Right atrium auricular region (tissue), 2 donors: Measurements from ENCODE around the gene TBX18. TPM values are rescaled to one million over a fixed set of nuclear protein-coding genes. Genes with fewer than 3 reads are reported as not detected.

Experiments
- DNase-seq: peaks from one replicate; pipeline ENCODE4 v3.0.0-alpha.2; 2019; ENCODE audit warnings: low spot score
- H3K27ac ChIP-seq, 2 donors: fragments of 200-600 bp; sonication (generic); 1 replicate in 1 of 2; 2 replicates in 1 of 2; pipeline ENCODE4 v1.5.1; 2016 to 2019
- H3K27me3 ChIP-seq, 2 donors: fragments of 200-600 bp; sonication (generic); one replicate each; pipeline versions ENCODE4 v1.5.1 to v1.6.0; 2017 to 2019
- H3K36me3 ChIP-seq: fragments of 200-600 bp; sonication (generic); one replicate; pipeline ENCODE4 v1.5.1; 2016
- H3K4me1 ChIP-seq, 2 donors: fragments of 200-600 bp; sonication (generic); one replicate each; pipeline versions ENCODE4 v1.5.1 to v1.6.0; 2017 to 2019
- H3K4me3 ChIP-seq, 2 donors: fragments of 200-600 bp; sonication (generic); 1 replicate in 1 of 2; 2 replicates in 1 of 2; pipeline ENCODE4 v1.5.1; 2017 to 2019; ENCODE audit warnings: mild to moderate bottlenecking in 1 of 2, moderate library complexity in 1 of 2
- H3K9me3 ChIP-seq, 2 donors: fragments of 200-600 bp; sonication (generic); one replicate each; pipeline ENCODE4 v1.5.1; 2019
- CTCF ChIP-seq, 2 donors: fragments of 200-600 bp; sonication (generic); IDR thresholded peaks; one replicate each; pipeline ENCODE4 v1.5.1; 2019; ENCODE audit warnings: antibody characterized with exemption in 2 of 2
- total RNA-seq, 2 donors: library from RNA; depleted of rRNA; stranded (reverse); fragments of >200 nt; gene quantifications; one replicate each; pipeline ENCODE4 v1.1.0, GENCODE V29; 2016

TBX18 gene
- total RNA-seq, 2 donors from 2014 or later: 8.2 to 13.1 TPM

- Histone ChIP-seq H3K4me3 (no peak overlapping the region), H3K9me3 (no peaks in the 10 kb centered on the region), H3K27ac (no peak overlapping the region), H3K27me3 (no peaks in the 10 kb centered on the region), H3K36me3 (no peaks in the 10 kb centered on the region), H3K4me1 (no peaks in the 10 kb centered on the region)
- DNase-seq: no peak
- no peak for TF ChIP-seq CTCF (IDR thresholded peaks at IDR 0.05)
Measured at GRCh38 chr6:84740385-84740784, 24.0 kb downstream of the TBX18 start.

- no peaks in the 10 kb centered on the region for H3K27me3 ChIP-seq
- no peaks in the 10 kb centered on the region for H3K4me1 ChIP-seq
- H3K9me3 ChIP-seq: no peaks in the 10 kb centered on the region
- no peak for TF ChIP-seq CTCF (IDR thresholded peaks at IDR 0.05)
- no peak overlapping the region for H3K4me3 ChIP-seq
- no peak for DNase-seq
- H3K27ac ChIP-seq: no peak overlapping the region
- no peaks in the 10 kb centered on the region for H3K36me3 ChIP-seq
Measured at GRCh38 chr6:84739866-84740208, 24.6 kb downstream of the TBX18 start.

DNA sequence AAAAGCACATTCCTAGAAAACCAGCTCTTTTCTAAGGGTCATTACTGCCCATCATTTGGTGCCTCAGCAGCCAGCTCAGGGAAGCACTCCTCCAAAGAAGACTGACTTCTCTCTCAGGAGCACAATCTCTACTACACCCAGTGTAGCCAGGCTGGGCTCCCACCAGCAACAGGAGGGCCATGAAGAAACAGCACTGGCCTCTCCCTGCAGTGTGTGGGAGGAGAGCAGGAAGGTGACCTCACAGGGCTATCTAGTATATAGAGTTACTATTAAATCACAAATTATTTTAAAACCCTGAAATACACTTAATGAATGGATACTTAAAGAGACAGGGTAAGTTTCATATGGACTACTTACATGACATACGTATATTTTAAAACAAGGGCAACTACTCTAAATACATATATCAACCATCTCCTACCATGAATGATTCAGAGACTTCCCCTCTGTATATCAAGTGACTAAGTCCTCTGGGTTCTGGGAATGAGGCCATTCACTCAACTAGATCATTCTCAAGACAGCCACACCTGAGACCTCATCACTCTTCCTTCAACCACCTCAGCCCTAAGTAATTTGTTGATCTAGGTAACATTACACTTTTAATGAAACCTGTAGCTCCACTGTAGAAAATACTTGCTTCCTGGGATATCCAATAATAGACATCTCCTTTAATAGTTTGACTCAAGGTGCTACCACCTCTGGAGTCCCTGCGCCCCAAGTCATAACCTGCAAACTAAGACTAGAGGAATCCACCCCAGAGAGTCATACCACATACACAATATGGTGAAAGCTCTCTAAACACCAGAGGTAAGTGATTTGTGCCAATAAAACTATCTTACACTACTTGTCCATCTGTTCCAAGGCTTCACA, 25.2 kb downstream of the TBX18 start:
- Histone ChIP-seq H3K9me3 (no peaks in the 10 kb centered on the region), H3K36me3 (no peaks in the 10 kb centered on the region), H3K27me3 (no peaks in the 10 kb centered on the region), H3K27ac (no peak overlapping the region), H3K4me3 (no peak overlapping the region), H3K4me1 (no peaks in the 10 kb centered on the region)
- TF ChIP-seq CTCF (IDR thresholded peaks at IDR 0.05): no peak
- no peak for DNase-seq

GRCh38 chr6:84733889-84734288, 30.5 kb downstream of the TBX18 start:
- no peak for TF ChIP-seq CTCF (IDR thresholded peaks at IDR 0.05)
- H3K4me1 ChIP-seq: no peaks in the 10 kb centered on the region
- no peaks in the 10 kb centered on the region for H3K36me3 ChIP-seq
- H3K9me3 ChIP-seq: no peaks in the 10 kb centered on the region
- H3K27me3 ChIP-seq: no peaks in the 10 kb centered on the region
- DNase-seq: no peak
- no peak overlapping the region for H3K27ac ChIP-seq
- H3K4me3 ChIP-seq: no peak overlapping the region

- no peaks in the 10 kb centered on the region for H3K9me3 ChIP-seq
- TF ChIP-seq CTCF (IDR thresholded peaks at IDR 0.05): no peak
- no peak for DNase-seq
- no peak overlapping the region for H3K4me3 ChIP-seq
- no peaks in the 10 kb centered on the region for H3K27me3 ChIP-seq
- H3K36me3 ChIP-seq: no peaks in the 10 kb centered on the region
- no peak overlapping the region for H3K27ac ChIP-seq
- no peaks in the 10 kb centered on the region for H3K4me1 ChIP-seq
Measured at GRCh38 chr6:84731901-84732300, 32.5 kb downstream of the TBX18 start.

DNA sequence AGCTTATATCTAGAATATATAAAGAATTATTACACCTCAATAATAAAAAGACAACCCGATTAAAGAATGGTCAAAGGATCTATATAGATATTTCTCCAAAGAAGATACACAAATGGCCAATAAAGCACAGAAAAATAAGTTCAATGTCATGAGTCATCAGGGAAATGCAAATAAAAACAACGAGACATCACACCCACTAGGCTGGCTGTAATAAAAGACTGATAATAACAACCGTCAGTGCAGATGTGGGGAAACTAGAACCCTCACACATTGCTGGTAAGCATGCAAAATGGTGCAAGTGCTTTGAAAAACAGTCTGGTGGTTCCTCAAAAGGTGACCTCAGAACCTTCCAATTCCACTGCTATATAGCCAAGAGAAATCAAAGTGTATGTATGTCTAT, 33.0 kb downstream of the TBX18 start:
- TF ChIP-seq CTCF (IDR thresholded peaks at IDR 0.05): no peak
- H3K27me3 ChIP-seq: no peaks in the 10 kb centered on the region
- no peak overlapping the region for H3K4me3 ChIP-seq
- H3K4me1 ChIP-seq: no peaks in the 10 kb centered on the region
- no peak for DNase-seq
- no peak overlapping the region for H3K27ac ChIP-seq
- H3K9me3 ChIP-seq: no peaks in the 10 kb centered on the region
- no peaks in the 10 kb centered on the region for H3K36me3 ChIP-seq
